B cell (primary cell): ENCODE measurements around the gene CCDC70.

Experiments
- EZH2 ChIP-seq: IDR thresholded peaks from 2 replicates; pipeline ENCODE4 v1.6.1; 2012; ENCODE audit warnings: borderline replicate concordance, low read depth, mild to moderate bottlenecking, moderate library complexity, low read length; ENCODE audit not compliant: insufficient read depth, poor library complexity, severe bottlenecking
- TF ChIP-seq, protein P1 (sequence below): fragments of 200-600 bp; IDR thresholded peaks from one replicate; pipeline ENCODE4 v1.8.0; 2022; ENCODE audit warnings: antibody characterized with exemption, mild to moderate bottlenecking

DNA sequence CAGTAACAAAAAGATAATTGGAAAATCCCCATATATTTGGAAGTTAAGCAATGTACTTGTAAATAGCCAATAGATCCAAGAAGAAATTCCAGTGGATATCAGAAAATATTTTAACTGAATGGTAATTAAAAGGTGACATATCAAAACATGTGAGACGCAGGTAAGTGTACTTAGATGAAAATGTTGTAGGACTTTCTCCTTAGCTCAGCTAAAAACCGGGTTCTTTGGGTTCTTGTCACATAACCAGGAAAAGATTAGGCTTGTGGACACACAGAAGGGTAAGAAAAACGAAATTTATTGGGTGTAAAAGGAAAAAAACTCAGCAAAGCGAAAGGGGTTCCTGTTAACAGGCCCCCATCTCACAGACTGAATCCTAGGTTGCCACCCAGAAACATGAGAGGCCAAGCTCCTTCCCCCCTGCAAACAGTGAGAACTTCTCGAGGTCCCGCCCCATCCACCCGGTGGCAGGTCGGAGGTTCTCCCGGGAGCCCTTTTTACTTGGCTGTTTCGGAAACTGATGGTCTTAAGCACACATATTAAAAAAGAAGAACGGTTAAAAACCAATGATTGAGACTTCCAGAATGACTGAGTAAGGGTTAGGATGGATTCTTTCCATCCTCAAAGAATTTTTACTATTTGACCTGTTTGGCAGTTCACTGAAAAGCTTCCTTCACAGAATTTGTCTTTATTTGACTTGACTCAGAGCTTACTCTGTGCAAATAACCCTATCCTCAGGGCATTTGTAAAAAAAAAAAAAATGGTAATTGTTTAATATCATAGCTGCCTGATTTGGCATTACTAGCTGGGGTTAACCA is 3.1 kb upstream of the CCDC70 start:
- TF ChIP-seq, protein P1, sequence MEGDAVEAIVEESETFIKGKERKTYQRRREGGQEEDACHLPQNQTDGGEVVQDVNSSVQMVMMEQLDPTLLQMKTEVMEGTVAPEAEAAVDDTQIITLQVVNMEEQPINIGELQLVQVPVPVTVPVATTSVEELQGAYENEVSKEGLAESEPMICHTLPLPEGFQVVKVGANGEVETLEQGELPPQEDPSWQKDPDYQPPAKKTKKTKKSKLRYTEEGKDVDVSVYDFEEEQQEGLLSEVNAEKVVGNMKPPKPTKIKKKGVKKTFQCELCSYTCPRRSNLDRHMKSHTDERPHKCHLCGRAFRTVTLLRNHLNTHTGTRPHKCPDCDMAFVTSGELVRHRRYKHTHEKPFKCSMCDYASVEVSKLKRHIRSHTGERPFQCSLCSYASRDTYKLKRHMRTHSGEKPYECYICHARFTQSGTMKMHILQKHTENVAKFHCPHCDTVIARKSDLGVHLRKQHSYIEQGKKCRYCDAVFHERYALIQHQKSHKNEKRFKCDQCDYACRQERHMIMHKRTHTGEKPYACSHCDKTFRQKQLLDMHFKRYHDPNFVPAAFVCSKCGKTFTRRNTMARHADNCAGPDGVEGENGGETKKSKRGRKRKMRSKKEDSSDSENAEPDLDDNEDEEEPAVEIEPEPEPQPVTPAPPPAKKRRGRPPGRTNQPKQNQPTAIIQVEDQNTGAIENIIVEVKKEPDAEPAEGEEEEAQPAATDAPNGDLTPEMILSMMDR = no peak
- no peak for TF ChIP-seq EZH2
